ENCODE results near the gene TBC1D17.

GRCh38 chr19:49863935-49864320 lies 13.6 kb upstream of the TBC1D17 start:
- no peak for TF ChIP-seq POLR2A (IDR thresholded peaks at IDR 0.05)
- TF ChIP-seq CTCF (IDR thresholded peaks at IDR 0.05): no peak
